Posterior vena cava (tissue), 2 donors: ENCODE measurements around the gene CERS6. TPM values are rescaled to one million over a fixed set of nuclear protein-coding genes. Genes with fewer than 3 reads are reported as not detected.
"Not testable (repeated sequence)": the region's sequence is repeated elsewhere in the genome, so short reads cannot be mapped to it uniquely, and the experiment has no call there.

Source experiments
- DNase-seq: peaks from one replicate; pipeline ENCODE4 v3.0.0-alpha.2; 2020; ENCODE audit warnings: low spot score
- intact Hi-C, 2 donors: fragments of 100-400 bp; cut with DNase I; formaldehyde crosslinking; loops; one replicate each; pipeline versions ENCODE4 v1.14.1 to v1.14.2; 2022 to 2023
- total RNA-seq, 2 donors: library from RNA; stranded (reverse); fragmentation: NEBNext Ultra II Directional; extraction: Animal tissue kit (Norgen Biotek cat#: 25700); gene quantifications; one replicate each; pipeline ENCODE4 v1.2.1, GENCODE V29; 2021
- donor health status: DM: yes; HTN: yes; CAD: no.
- donor health status: DM: yes; HTN: yes; CAD: no.

Gene CERS6
- total RNA-seq, 2 donors from 2014 or later, result 13.2 to 18.2 TPM

GRCh38 chr2:168791140-168791539 lies 335.1 kb downstream of the CERS6 start:
- DNase-seq, intact Hi-C loops: not testable (repeated sequence)

DNA sequence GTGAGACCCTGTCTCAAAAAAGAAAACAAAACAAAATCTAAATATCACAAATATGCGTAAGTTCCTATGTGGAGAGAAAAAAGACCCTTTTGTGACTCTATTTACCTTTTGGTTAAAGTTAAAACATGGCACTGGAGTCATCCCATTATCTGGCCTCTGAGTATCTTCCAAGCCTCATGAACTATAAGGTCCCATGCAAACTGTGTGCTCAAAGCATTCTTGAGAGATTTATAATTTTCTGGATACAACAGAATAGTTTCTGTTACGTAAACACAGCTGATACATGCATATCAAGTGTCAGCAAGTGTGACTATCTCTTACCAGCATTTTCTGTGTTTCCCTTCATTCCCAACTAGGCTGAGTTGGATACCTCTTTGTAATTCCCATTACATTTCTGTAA lies 337.5 kb downstream of the CERS6 start:
- no peak for DNase-seq

DNA sequence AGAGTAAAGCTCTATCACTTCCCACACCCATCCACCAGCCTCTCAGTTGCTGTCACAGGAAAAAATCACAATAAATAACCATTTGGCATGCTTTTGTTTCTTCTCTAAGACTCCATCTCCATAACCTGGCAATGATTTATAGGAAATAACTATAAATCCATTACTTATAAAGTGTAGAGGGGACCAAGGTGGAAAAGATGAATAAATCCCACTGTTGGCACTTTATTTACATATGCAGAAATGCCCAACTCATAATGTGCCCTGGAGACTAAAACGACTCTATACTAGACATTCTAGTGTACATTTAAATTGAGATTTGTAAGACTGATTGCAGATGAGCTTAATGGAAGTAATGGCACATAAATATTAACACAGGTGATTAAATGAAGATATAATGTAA lies 338.9 kb downstream of the CERS6 start:
- intact Hi-C loops, result no loop called here
- DNase-seq, result no peak

More for the DNA sequence above, 337.5 kb downstream of the CERS6 start:
- intact Hi-C loops, result no loop called here

GRCh38 chr2:168796090-168796577 lies 340.1 kb downstream of the CERS6 start:
- no peak for DNase-seq
- intact Hi-C loops, result no loop called here

- intact Hi-C loops, result no loop called here
- DNase-seq, result no peak
Measured at GRCh38 chr2:168796583-168797285, 340.7 kb downstream of the CERS6 start.

DNA sequence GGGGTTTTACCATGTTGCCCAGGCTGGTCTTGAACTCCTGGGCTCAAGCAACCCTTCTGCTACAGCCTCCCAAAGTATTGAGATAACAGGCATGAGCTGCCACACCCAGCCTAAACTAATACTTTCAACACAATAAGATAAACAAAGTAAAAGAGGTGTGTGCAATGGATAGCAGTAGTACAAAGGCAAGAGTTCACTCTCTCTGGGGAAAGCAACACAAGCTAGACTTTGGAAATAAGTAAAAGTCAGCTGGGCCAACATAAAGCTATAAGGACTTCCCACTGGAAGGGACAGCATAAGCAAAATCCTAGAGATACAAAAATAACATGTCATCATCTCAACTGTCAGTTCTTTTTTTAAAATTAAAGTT lies 341.2 kb downstream of the CERS6 start:
- intact Hi-C loops, result no loop called here
- DNase-seq, result no peak

DNA sequence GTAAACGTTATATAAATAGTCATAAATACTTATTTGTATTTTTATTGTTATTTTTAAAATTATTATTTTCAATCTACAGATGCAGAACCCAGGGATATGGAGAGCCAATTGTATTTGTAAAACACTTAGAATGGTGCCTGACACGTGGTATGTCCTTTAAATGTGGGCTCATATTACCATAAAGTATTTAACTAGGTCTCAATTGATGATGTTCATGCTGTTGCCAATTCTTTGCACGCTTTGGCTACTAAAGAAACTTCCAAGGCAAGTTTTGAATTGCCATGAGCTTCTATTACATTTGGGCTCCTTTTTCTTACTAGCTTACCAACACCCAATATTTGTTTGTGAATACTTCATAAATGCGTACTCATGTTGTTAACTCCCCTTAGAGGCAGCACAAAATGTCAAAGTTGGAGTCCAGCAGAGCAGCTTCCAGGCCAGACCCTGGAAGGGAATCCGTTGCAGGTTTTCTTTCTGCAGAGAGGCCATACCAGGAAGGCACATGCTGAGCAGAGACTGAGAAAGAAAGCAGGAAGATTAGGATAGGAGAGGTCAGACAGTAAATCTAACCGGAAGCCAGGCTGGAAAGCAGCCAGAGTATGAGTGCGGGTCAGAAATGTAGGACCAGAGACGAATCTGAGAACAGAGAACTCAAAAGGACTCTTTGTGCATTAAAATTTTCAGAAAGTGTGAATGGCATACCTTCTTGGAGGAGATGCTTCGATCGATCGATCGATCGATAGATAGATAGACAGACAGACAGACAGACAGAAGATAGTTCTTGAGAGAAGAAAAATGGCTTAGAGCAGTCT lies 342.2 kb downstream of the CERS6 start:
- no peak for DNase-seq
- intact Hi-C loops, result no loop called here

- no peak for DNase-seq
- intact Hi-C loops, result no loop called here
Measured at GRCh38 chr2:168798888-168799410, 342.9 kb downstream of the CERS6 start.

- intact Hi-C loops, result no loop called here
- no peak for DNase-seq
Measured at GRCh38 chr2:168801471-168801870, 345.4 kb downstream of the CERS6 start.

GRCh38 chr2:168801961-168802858 lies 346.1 kb downstream of the CERS6 start, which contains the start of gene NOSTRIN:
TSS of gene NOSTRIN (plus strand) at chr2:168802637. CDS start at chr2:168802647, 10 bp downstream.
- intact Hi-C loops, result no loop called here
- DNase-seq, result no peak

DNA sequence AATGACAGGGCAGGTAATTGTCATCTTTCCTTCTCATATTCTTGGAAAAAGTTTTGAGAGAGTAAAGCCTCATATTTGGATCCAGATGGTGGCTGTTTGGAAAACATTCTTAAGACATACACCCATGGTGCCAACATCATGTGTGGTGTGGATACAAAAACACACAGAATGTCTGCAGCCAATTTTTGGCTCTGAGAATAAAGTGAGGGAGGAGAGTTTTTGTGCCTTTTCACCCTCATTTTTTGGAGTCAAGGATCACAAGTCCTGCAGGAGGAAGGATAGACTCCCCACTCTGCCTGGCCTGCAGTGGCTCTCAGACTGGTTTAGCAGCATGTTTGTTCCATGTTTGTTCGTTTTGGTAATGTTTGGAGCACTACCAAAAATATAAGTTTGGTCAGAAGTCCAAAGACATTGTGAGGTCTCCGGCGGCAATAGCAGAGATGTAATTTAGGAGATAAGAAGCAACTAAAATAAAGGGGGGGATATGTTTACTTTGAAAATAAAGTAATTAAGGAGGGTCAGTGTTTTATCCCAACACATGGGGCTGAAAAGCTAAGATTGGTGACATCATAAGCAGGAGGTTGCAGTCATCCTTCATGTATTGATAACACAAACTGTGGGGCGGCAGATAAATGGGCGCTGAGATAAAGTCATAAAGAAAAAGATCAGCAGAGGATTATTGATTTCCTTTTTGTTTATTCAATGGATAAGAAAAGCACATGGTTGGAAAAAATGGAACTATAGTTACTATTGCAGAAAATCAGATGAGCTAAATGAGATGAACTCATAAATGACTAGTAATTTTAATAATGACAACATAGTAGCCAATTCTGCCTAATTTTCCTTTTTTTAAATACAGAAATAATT lies 347.0 kb downstream of the CERS6 start:
- intact Hi-C loops, result no loop called here
- DNase-seq, result no peak

- intact Hi-C loops, result no loop called here
- DNase-seq, result no peak
Measured at GRCh38 chr2:168804214-168804613, 348.1 kb downstream of the CERS6 start.

DNA sequence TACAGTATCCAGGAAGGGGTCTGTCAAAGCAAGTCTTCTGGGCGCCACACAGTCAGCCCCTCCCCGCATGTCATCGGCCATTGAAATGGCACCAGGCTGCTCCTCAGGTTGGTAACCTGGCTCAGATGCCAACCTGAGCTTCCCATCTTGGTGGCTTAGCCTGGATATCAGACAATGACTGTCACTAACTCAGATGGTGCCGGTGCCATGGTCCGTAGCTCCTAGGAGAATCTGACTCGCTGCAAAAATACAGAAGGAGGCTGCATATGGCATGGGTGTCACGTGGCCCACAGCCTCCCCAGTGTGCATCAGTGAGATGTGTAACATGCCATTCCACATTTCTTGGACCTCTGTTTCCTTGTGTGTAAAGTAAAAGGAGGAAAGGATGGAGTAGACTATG lies 349.5 kb downstream of the CERS6 start:
- no peak for DNase-seq
- intact Hi-C loops, result no loop called here

GRCh38 chr2:168809537-168809936 lies 353.5 kb downstream of the CERS6 start:
- DNase-seq, result no peak
- intact Hi-C loops, result no loop called here

GRCh38 chr2:168810235-168810634 lies 354.2 kb downstream of the CERS6 start:
- intact Hi-C loops, result no loop called here
- no peak for DNase-seq

DNA sequence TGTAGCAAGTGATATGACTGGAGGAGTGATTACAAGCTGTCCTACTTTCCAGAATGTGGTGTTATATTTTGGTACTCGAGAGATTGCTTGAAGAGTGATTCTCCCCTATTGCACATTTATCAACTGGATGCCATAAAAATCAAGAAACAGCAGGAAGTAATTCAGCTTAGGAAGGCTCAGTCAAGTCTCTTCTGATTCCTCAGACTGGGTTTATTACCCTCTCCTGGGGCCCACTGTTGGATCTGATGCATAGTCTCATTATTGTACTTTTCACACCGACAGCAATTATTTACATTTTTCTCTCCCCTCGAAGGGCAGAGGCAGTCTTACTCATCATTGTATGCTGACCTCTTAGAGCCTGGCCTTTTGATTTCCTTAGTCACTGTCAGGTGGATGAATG lies 355.6 kb downstream of the CERS6 start:
- intact Hi-C loops, result no loop called here
- DNase-seq, result no peak

DNA sequence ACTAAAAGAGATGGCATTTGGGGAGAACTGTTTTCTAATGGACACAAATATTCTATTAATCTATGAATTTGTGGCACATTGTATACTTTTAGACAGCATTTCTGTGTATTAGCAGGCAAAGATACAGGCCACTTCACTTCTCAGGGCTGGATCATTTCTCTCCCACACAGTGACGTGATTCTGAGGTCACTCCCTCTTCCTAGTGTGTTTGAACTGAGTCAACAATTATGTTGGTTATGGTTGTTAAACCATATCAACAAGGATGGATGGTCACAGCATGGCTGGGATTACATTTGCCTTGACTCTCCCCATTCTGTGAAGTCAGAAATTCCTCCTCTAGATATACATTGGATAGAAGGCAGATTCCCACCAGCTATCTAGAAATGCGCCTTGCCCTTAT lies 358.0 kb downstream of the CERS6 start:
- no peak for DNase-seq
- intact Hi-C loops, result no loop called here
